ENCODE results near the gene SMIM35.

Gene SMIM35

DNA sequence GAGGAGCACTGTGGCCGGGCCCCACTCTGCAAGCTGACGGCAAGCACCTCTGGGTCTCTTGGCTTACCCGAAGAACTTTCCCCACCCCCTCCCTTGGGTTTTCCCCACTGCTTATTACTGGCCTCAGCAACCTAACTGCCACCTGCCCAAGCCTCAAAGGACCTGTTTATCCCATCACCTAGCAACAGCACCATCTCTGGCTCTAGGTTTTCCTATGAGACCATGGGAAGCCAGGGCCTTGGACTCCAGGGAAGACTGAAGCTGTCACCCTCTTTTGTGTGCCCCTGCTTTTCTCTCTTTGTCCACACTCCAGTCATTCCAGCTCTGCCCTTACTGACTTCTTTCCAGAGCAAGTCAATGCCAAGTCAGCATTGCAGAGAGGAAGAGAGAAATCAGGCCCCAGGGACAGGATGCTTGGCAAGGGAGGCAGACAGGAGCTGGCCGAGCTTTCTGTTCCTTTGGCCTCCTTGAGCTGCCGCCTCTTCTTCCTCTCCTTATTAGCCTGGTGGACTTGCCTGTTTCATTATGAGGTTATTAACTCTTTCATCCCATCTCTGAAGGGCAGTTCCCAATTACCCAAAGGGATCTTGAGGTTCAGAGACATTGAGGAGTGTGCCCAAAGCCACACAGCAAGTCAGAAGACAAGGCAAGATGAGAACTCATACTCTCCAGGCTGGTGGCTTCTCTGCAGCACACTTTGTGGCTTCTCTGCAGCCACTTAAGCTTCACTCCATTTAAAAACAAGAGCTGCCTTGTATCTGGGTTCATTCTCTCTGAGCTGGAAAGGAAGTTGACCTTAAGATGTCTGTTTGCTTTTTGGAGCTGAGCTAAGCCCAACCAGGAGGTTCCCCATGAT is at the start of gene SMIM35:
Gene SMIM35 (minus strand): TSS at position 51 of the 856 bp plus-strand sequence. CDS start 206 bp downstream, outside the sequence.
- no peak for DNase-seq (ENCODE audit: low read depth)

DNA sequence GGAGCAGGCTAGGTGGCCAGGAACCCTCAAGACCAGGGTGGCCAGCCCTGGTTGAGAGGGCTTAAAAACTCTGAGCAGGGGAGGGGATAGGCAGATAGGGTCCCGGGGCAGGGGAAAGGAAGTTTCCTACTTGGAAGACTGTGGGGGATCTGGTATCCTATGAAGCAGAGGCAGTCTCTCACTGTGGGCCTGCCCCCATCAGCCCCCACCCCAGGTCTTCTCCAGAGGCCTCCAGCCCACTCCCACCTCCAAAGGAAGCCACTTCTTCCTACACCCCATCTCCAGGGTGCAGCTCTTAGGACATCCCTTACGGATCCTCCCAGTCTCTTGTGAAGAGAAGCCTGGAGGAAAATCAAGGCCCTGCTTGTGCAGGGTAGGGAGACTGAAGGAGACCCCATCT is 49.6 kb upstream of the SMIM35 start:
- DNase-seq (ENCODE audit: low read depth): no peak

DNA sequence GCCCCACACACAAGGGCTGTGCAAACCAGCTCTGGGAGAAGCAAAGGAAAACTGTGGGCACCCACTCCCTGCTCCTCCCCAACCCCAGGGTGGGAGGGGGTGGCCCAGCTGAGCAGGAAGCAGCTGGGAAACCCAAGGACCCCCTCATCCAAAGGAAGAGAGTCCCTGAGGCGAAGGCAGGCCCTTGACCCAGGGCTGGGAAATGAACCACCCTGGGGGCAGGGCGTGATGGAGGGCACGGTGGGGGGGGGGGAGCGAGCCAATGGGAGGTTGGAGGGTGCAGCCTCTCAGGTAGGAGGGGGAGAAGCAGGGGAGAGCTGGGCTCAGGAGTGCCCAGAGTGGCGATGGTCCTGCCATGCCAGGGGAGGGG is 49.0 kb upstream of the SMIM35 start:
- DNase-seq (ENCODE audit: low read depth): no peak

DNA sequence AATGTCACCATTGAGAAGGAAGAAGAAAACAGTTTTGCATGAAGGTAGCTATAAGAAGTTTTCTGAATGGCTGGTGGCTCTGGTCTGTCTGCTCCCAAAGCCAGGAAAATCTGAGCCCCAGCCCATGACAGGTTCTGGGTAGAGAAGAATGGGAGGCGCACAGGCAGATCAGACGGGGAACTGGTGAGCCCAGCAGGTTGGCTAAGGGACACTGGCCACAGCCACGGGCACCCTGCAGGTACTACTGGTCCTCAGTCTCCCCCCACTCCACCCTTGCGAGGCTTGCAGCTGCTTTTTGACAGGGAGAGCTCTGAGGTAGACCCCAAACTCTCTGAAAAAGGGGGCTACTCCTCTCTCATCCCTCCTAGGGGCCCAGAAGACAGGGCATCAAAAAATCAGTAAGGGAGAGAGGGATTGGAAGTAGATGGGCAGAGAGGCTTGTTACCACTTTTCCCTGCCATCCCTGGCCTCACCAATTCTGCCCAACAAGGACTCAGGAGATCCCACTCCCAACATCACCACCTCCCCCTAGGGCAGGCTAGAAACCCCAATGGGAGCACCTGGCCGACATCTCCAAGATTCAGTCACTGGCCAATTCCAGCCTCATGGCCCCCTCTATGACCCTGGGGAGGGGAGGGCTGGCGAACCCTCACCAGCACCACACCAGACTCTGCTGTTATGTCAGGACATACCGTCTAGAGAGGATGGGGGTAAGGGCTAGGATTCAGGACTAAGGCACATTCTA is 48.5 kb upstream of the SMIM35 start:
- no peak for DNase-seq (ENCODE audit: low read depth)

DNA sequence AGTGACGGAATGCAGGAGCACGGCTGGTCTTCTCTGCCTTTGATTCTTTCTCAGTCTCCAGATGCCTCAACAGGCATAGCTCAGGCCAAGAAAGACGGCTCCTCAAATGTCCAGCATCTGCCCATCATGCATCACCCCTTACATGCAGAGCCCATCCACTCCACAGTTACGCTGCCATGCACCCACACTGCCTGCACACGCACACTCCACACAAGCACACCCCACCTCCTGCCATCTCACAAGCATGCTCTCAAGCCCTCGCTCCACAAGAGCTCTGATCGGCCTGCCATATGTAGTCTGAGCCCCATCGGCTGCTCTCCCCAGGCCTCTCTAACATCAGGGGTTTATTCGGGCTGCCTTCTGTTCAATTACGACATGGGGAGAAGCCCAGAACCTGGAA is 47.1 kb upstream of the SMIM35 start:
- DNase-seq (ENCODE audit: low read depth): no peak

DNA sequence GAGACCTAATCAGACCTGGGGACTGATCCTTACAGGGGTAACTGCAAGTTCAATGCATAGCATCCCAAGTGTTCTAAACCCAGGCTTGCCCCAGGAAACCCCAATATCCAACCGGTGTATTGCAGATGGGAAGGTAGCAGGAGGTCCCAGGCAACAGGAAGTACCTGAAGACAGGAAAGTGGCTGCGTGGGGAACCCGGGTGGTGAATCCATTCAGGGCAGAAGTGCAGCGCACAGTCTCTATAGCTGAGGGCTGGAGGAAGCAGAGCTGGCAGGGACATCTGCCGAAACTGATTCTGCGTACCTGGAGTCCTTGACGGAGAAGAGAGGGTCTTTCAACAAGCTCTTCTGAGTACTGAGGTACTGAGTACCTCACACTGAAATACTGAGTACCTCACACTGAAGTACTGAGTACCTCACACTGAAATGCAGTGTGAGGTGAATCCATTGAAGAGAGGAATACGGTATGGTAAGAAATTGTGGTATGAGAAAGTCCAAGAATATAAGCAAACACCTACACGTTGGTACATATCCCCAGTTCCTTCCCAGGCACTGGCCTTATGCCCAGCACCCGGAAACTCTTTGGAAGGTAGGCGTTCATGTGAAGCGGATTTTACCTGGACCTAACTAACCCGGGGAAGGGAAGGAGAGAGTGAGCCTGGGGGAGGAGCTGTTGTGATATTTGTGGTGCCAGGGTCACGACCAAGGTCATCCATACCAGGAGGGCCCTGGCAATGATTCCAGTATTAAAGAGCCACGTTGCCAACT is 45.8 kb upstream of the SMIM35 start:
- DNase-seq (ENCODE audit: low read depth): no peak

DNA sequence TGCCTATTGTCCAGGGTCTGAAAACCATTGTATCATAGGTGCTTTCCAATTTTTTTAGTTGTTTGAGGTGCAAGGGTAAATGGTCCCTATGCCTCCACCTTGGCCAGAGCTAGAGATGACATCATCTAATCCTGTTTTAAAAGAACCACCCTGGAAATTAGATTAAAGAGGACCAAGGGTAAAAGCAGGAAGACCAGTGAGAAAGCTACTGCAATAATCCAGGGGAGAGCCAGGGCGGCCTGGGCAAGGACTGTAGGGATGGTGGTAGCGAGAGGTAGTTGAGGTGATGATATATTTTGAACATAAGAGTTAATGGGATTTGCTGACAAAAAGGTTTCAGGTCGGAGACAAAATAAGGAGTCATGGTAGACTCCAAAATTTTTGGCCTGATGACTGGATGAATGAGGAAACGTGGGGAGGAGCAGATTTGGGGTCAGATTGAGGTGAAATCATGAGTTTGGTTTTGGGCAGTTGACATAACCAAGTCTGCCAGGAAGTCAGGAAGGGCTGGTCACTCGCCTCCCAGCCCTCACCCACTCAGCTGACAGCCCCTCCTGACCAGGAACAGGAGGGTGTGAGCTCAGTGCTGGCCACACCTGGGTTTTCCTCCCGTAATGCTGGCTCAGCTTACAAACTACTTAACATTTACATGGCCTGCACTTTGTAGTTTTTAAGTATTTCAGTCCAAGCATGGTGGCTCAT is 42.9 kb upstream of the SMIM35 start:
- DNase-seq (ENCODE audit: low read depth): no peak

DNA sequence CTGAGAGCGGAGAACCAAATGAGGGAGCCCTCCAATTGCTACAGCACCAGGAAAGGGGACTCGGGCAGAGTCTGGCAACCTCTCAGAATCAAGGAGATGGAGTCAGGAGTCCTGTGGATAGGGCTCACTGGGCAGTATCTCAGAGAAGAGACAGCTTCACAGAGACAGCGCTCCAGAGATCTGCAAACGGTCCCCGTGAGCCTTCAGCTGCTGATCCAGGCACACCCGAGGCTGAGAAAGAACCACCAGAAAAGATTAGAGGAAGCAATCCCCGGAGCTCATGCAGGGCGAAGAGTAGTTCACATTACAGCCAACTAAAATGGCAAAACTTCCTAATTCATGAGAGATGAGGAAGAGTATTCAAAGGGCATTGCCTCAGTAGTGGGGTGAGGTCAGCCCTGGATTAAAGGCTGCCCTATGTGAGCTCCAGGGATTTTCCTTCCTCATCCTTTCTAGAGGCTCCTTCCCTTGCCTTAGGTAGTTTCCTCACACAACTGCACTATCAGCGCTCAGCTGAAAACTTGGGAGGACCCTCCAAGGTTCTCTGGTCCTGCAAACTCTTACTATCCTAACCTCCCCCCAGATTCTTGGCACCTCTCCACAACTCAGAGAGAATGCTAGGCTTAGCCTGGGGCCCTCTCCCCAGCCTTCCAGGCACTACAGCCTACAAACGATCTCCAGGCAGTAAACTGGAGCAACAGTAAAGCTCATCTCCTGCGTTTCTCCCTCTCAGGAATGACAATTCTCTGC is 42.1 kb upstream of the SMIM35 start:
- DNase-seq (ENCODE audit: low read depth): no peak

DNA sequence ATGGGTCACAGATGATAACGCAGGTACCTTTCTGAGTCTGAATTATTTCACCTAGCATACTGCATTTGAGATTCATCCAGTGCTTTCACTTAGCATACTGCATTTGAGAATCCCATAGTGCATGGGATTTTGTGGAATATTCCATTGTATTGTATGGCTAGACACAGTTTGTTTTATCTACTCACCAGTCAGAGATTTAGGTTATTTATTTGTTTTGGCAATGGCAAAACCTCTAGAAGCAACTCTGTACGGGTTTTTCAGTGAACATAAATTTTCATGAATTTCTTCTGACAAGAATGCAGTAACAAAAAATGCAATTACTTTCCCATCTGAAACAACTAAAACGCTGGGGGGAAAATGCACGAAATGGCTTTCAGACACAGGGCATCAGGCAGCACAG is 41.5 kb upstream of the SMIM35 start:
- no peak for DNase-seq (ENCODE audit: low read depth)

DNA sequence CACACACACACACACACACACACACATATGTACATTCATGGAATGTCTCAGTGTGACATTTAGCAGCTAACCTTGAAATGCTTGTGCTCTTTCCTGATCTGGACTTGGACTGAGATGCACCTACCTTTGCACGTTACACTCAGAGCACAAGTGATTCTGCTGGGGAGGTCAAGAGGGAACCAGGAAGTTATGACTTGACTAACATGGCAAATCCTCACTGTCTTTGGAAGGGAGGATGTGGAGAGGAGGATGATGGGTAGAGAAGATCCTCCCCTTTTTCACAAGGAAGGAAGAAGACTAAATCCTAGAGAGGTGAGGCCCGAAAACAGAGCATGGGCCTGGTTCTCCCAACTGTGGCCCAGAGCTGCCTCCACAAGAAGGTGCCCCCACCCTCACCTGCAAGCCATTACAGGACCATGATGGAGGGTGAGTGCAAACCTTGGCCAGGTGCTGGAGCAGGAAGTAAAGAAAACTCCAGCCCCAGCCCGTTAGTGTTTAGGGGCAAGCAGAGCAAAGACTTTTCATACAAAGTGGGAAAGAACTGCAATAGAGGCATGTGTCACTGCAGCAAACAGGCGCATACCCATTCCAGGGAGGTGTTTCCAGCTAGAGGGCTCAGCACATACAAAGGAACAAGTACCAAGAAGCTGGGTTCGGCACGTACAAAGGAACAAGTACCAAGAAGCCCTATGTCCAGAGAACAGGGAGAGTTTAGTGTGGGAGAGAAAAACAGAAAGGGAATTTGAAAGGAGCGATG is 39.5 kb upstream of the SMIM35 start:
- no peak for DNase-seq (ENCODE audit: low read depth)

DNA sequence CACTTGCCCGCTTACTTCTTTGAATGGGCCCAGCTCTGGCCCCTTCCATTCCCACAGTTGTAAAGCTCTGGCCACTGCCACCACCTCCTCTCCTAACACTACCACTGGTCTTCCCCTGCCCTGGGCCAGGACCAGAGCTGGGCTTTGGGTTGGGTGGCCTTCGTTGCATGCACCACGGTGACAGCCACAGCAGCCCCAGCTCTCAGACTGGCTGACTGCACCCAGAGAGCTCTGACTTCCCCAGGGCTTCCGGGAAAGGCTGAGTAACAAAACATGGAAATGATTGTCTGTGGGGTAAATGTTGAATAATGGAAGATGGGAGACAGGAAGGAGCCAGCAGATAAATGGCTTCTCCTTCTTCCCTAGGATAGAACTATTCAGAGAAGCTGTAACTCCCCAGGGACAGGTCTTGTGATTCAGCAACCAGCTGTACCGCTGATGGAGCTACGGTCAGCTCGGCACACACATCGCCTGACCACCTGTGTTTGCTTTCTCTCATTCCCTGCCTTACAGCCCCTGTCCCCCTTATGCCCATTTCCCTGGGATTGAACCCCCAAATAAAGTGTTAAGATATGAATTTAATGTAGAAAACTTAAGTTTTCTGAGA is 38.3 kb upstream of the SMIM35 start:
- DNase-seq (ENCODE audit: low read depth): no peak

DNA sequence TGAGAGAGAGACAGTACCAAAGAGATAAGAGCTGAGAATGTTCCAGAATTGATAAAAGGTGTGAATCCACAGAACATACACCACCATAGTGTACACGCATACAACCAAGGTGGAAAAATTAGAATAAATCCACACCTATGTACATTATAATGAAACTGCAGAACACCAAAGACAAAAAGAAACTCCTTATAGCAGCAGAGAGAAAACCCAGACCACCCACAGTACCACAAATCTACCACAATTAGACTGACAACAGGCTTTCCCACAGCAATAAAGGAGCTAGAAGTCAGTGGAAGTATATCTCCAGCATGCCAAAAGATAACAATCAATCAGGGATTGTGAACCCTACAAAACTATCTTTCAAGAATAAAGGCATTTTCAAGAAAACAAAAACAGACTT is 34.0 kb upstream of the SMIM35 start:
- DNase-seq (ENCODE audit: low read depth): no peak

DNA sequence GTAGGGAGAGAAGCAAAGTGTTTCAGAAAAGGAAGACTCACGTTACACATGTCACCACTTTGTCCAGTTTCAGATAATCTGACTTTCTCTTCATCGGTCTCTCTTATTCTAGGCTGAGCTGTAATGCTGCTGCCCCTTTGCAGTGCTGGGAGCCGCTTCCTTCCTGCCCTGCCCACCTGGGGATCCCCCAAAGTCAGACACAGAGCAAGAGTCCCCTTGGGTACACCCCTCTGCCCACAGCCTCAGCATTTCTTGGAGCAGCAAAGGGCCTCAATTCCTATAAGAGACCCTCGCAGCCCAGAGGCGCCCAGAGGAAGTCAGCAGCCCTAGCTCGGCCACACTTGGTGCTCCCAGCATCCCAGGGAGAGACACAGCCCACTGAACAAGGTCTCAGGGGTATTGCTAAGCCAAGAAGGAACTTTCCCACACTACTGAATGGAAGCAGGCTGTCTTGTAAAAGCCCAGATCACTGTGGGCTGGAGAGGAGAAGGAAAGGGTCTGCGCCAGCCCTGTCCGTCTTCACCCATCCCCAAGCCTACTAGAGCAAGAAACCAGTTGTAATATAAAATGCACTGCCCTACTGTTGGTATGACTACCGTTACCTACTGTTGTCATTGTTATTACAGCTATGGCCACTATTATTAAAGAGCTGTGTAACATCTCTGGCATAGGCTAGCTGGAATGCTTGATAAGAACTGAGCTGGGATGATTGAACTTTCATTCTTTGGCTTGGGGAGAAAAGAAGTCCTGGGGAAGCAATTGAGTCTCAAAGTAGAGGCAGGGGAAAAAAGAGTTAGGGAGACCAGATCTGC is 31.2 kb upstream of the SMIM35 start:
- no peak for DNase-seq (ENCODE audit: low read depth)

DNA sequence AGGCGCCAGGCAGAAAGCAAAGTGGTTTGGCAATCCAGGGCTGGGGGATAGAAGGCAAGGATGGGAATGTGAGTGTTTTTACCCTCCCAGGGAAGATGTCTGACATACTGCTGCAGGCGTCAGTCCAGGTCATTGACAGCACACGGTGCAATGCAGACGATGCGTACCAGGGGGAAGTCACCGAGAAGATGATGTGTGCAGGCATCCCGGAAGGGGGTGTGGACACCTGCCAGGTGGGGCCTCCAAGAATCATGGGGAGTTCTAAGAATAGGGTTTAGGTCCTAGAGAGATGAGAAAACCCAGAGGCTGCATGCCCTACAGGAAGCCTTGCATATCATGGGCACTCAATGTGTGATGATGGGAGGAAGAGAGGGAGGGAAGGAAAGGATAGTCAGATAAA is 28.3 kb upstream of the SMIM35 start:
- DNase-seq (ENCODE audit: low read depth): no peak

DNA sequence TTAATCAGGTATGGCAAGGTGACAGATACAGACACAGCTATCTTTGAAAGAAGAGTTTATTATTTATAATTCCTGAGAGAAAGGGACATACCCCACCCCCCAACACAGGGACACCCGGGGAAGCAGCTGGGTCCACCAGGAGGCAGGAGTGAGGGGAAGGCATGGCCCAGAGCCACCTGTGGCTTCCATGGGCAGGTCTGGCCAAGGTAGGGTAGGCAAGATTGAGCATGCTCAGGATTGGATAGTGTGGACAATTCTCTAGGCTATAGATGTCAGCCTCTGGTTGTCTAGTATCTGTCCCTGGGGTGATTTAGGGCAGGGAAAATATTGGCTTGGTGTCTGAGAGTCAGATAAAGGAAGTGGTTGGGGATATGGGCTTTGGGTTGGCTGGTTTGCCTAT is 27.5 kb upstream of the SMIM35 start:
- DNase-seq (ENCODE audit: low read depth): no peak

DNA sequence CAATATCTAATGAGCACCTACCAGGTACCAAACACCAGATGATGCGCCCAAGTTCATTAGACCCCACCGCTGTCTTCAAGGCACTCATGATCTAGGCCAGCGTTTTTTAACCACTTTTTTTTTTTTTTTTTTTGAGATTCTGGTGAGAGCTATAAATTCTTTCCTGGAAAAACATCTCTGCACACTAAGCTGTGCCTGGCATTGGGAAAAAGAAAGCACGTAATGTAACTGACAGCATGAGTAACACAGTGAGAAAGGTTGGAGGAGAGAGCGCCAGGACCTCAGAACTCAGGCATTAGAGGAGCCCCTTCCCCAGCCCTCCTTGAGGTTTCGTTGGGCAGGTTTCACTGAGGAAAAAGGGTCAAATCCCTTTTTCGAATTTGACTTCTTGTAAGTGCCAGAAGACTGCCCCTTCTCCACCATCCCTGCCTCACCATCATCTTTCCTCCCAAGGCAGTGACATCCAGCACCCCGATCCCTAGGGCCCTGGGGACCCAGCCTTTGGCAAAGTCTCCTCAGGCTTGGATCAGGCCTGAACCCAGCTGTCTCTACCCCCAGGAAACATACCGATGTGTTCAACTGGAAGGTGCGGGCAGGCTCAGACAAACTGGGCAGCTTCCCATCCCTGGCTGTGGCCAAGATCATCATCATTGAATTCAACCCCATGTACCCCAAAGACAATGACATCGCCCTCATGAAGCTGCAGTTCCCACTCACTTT is 26.1 kb upstream of the SMIM35 start:
- no peak for DNase-seq (ENCODE audit: low read depth)

DNA sequence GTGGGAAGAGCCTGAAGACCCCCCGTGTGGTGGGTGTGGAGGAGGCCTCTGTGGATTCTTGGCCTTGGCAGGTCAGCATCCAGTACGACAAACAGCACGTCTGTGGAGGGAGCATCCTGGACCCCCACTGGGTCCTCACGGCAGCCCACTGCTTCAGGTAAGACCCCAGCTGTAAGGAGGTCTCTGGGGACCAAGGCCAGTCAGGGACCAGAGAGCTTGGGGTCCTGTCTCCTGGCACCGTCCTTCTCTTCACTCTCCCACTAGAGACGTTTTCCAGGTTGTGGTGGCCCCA is 24.9 kb upstream of the SMIM35 start:
- no peak for DNase-seq (ENCODE audit: low read depth)

DNA sequence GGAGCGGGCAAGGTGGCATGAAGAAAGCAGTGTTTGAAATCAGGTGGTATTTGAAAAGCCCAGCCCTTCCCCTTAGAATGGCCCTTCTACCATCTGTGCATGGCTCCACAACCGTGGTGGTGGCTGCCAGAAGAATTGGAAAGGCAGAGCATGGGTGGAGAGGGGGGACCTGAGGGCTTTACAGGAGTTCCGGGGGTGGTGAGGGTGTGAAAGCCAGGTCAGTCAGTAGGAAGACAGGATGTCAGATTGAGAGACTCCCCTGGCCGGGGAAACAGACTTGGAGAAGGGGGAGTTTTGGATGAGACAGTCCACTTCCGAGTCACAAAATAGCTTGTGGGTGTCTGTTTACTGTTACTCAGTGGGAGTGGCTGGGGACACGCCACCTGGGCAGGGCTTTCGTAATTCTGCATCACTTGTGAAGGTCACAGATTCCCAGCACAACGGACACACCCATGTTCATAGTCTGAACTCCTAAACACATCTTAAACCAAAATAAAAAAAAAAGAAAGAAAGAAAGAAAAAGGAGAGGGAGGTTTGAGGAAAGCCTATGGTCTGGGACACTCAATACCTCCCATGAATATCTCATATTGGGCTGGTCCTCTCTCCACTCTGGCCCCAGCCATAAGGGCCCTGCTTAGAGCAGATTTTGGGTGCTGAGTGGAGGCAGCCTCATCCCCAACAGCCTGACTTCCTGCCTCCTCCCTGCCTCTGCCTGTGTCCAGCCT is 24.4 kb upstream of the SMIM35 start:
- no peak for DNase-seq (ENCODE audit: low read depth)

Measured in activated T-cell treated with anti-CD3 and anti-CD28 coated beads for 48 hours (primary cell).